IMR-90 (cell line): ENCODE measurements around the gene TDRD3. TPM values are rescaled to one million over a fixed set of nuclear protein-coding genes. Genes with fewer than 3 reads are reported as not detected.

Source experiments
- ATAC-seq: fragments of 200-7000 bp; cut with Tn5 transposase; 2 replicates; pipeline ENCODE4 v1.9.1; 2020; ENCODE audit warnings: low read depth, mild to moderate bottlenecking, moderate library complexity
- BruUV-seq: library from RNA; stranded (reverse); fragments of 400-500 nt; replicated peaks from 2 replicates; lab custom pipeline; 2021; lab: Mats Ljungman, UMichigan
- CTCF ChIA-PET: fragments of 300-600 bp; formaldehyde crosslinking; extraction: SDS; loops from one replicate; lab custom pipeline; 2021; ENCODE audit warnings: antibody characterized with exemption; lab: Yijun Ruan, JAX
- POLR2A ChIA-PET: fragments of 300-600 bp; sonication (Branson Sonifier 250); formaldehyde crosslinking; loops from one replicate; lab custom pipeline; 2022; ENCODE audit warnings: antibody characterized with exemption; ENCODE audit not compliant: unreplicated experiment; lab: Charles Lee
- DNase-seq: peaks from one replicate; pipeline ENCODE4 v3.0.0; 2013
- H2AFZ ChIP-seq: replicated peaks from 2 replicates; pipeline ENCODE3; 2013; ENCODE audit warnings: low read length, mild to moderate bottlenecking; ENCODE audit not compliant: poor library complexity
- H2AK5ac ChIP-seq: 2 replicates; pipeline ENCODE4 v1.6.1; 2013; ENCODE audit warnings: low read depth, low read length, inconsistent platforms
- H2AK9ac ChIP-seq: replicated peaks from 2 replicates; pipeline ENCODE3; 2013; ENCODE audit warnings: mild to moderate bottlenecking, low read depth, low read length, moderate library complexity; ENCODE audit not compliant: poor library complexity
- H2BK120ac ChIP-seq: 2 replicates; pipeline ENCODE4 v1.6.1; 2013; ENCODE audit warnings: low read depth, low read length, inconsistent platforms
- H2BK15ac ChIP-seq: 3 replicates; pipeline ENCODE4 v1.6.1; 2013; ENCODE audit warnings: low read depth, low read length, inconsistent platforms
- H2BK20ac ChIP-seq: 2 replicates; pipeline ENCODE4 v1.6.1; 2013; ENCODE audit warnings: low read depth, mild to moderate bottlenecking, inconsistent platforms, low read length, moderate library complexity
- H2BK5ac ChIP-seq: 2 replicates; pipeline ENCODE4 v1.6.1; 2013; ENCODE audit warnings: mild to moderate bottlenecking, low read depth, low read length, inconsistent platforms; ENCODE audit not compliant: poor library complexity, severe bottlenecking
- H3K14ac ChIP-seq: replicated peaks from 2 replicates; pipeline ENCODE4 v1.6.1; 2013; ENCODE audit warnings: low read depth, low read length, inconsistent platforms
- H3K18ac ChIP-seq: 2 replicates; pipeline ENCODE4 v1.6.1; 2013; ENCODE audit warnings: low read depth, low read length, control low read depth
- H3K23ac ChIP-seq: 2 replicates; pipeline ENCODE4 v1.6.1; 2013; ENCODE audit warnings: low read depth, low read length, inconsistent platforms
- H3K27ac ChIP-seq: 2 replicates; pipeline ENCODE4 v1.5.1; 2013; ENCODE audit warnings: mild to moderate bottlenecking, control low read depth, low read length; ENCODE audit not compliant: insufficient read depth
- H3K27me3 ChIP-seq: 2 replicates; pipeline ENCODE4 v1.6.1; 2013; ENCODE audit warnings: low read length; ENCODE audit not compliant: control insufficient read depth, insufficient read depth
- H3K36me3 ChIP-seq: 2 replicates; pipeline ENCODE4 v1.6.1; 2013; ENCODE audit warnings: low read length, mixed read lengths; ENCODE audit not compliant: control insufficient read depth, insufficient read depth
- H3K4ac ChIP-seq: 2 replicates; pipeline ENCODE4 v1.6.1; 2013; ENCODE audit warnings: low read depth, low read length, inconsistent platforms
- H3K4me1 ChIP-seq: 2 replicates; pipeline ENCODE4 v1.6.1; 2013; ENCODE audit warnings: low read length, mixed read lengths; ENCODE audit not compliant: control insufficient read depth, insufficient read depth
- H3K4me2 ChIP-seq: 2 replicates; pipeline ENCODE4 v1.6.1; 2013; ENCODE audit warnings: low read depth, mild to moderate bottlenecking, control low read depth, low read length, moderate library complexity
- H3K4me3 ChIP-seq: 2 replicates; pipeline ENCODE4 v1.5.1; 2013; ENCODE audit warnings: low read depth, mild to moderate bottlenecking, control low read depth, low read length, moderate library complexity; ENCODE audit not compliant: insufficient read depth
- H3K56ac ChIP-seq: 2 replicates; pipeline ENCODE4 v1.6.1; 2013; ENCODE audit warnings: low read length, inconsistent platforms; ENCODE audit not compliant: insufficient read depth; ENCODE audit errors: extremely low read depth
- H3K79me1 ChIP-seq, 2 experiments: 2 replicates each; pipeline ENCODE4 v1.6.1; 2013; ENCODE audit warnings: low read length in 2 of 2, inconsistent platforms in 1 of 2, low read depth in 1 of 2
- H3K9ac ChIP-seq: 2 replicates; pipeline ENCODE4 v1.6.1; 2013; ENCODE audit warnings: low read depth, low read length, control low read depth
- H3K9me1 ChIP-seq: 2 replicates; pipeline ENCODE4 v1.6.1; 2013; ENCODE audit warnings: low read length, inconsistent platforms; ENCODE audit not compliant: insufficient read depth
- H3K9me3 ChIP-seq: 2 replicates; pipeline ENCODE4 v1.6.1; 2013; ENCODE audit warnings: low read length; ENCODE audit not compliant: control insufficient read depth, insufficient read depth
- H4K20me1 ChIP-seq: 2 replicates; pipeline ENCODE4 v1.6.1; 2013; ENCODE audit warnings: low read length, inconsistent platforms; ENCODE audit not compliant: insufficient read depth
- H4K5ac ChIP-seq: 2 replicates; pipeline ENCODE4 v1.6.1; 2013; ENCODE audit warnings: mild to moderate bottlenecking, low read depth, low read length, control low read depth
- H4K8ac ChIP-seq, 2 experiments: 2 replicates each; pipeline ENCODE4 v1.6.1; 2013; ENCODE audit warnings: low read depth in 2 of 2, low read length in 2 of 2, control low read depth in 1 of 2, inconsistent platforms in 1 of 2
- H4K91ac ChIP-seq: 2 replicates; pipeline ENCODE4 v1.6.1; 2013; ENCODE audit warnings: low read depth, low read length, inconsistent platforms; ENCODE audit not compliant: insufficient read depth
- CEBPB ChIP-seq: IDR thresholded peaks from 2 replicates; pipeline ENCODE4 v1.6.1; 2012; ENCODE audit warnings: low read depth, low read length, improper control_type of control experiment
- CHD1 ChIP-seq: IDR thresholded peaks from 2 replicates; pipeline ENCODE4 v1.6.1; 2012; ENCODE audit warnings: low read depth, low read length, improper control_type of control experiment
- CTCF ChIP-seq: conservative IDR thresholded peaks from 2 replicates; pipeline ENCODE4 v1.5.1; 2012; ENCODE audit warnings: mild to moderate bottlenecking, low read depth, low read length, improper control_type of control experiment
- ELK1 ChIP-seq: fragments of 150-350 bp; IDR thresholded peaks from 2 replicates; pipeline ENCODE4 v1.6.1; 2016; ENCODE audit warnings: low read depth, mild to moderate bottlenecking, low read length, moderate library complexity, borderline replicate concordance
- FOS ChIP-seq: fragments of 150-350 bp; IDR thresholded peaks from 2 replicates; pipeline ENCODE4 v1.6.1; 2016; ENCODE audit warnings: low read depth, low read length
- MAFK ChIP-seq: IDR thresholded peaks from 2 replicates; pipeline ENCODE4 v1.6.1; 2012; ENCODE audit warnings: low read depth, low read length, improper control_type of control experiment
- MAZ ChIP-seq: IDR thresholded peaks from 2 replicates; pipeline ENCODE4 v1.6.1; 2012; ENCODE audit warnings: low read depth, mild to moderate bottlenecking, low read length, improper control_type of control experiment, moderate library complexity, borderline replicate concordance
- MXI1 ChIP-seq: IDR thresholded peaks from 2 replicates; pipeline ENCODE4 v1.6.1; 2012; ENCODE audit warnings: low read depth, mild to moderate bottlenecking, low read length, moderate library complexity, borderline replicate concordance
- NFE2L2 ChIP-seq: fragments of 150-350 bp; IDR thresholded peaks from 2 replicates; pipeline ENCODE4 v1.6.1; 2016; ENCODE audit warnings: low read depth, mild to moderate bottlenecking, low read length
- POLR2A ChIP-seq: IDR thresholded peaks from 2 replicates; pipeline ENCODE4 v1.6.1; 2012; ENCODE audit warnings: mild to moderate bottlenecking, low read depth, low read length
- RAD21 ChIP-seq: IDR thresholded peaks from 2 replicates; pipeline ENCODE4 v1.6.1; 2012; ENCODE audit warnings: low read length, improper control_type of control experiment
- RCOR1 ChIP-seq: IDR thresholded peaks from 2 replicates; pipeline ENCODE4 v1.6.1; 2012; ENCODE audit warnings: mild to moderate bottlenecking, low read length, improper control_type of control experiment; ENCODE audit not compliant: insufficient replicate concordance
- RFX5 ChIP-seq: IDR thresholded peaks from 2 replicates; pipeline ENCODE4 v1.8.0; 2012; ENCODE audit warnings: low read depth, mild to moderate bottlenecking, low read length, moderate library complexity
- SMC3 ChIP-seq: fragments of 150-350 bp; IDR thresholded peaks from 2 replicates; pipeline ENCODE4 v1.6.1; 2016; ENCODE audit warnings: low read depth, mild to moderate bottlenecking, antibody characterized with exemption, low read length, moderate library complexity
- USF2 ChIP-seq: fragments of 150-350 bp; IDR thresholded peaks from 2 replicates; pipeline ENCODE4 v1.6.1; 2017; ENCODE audit warnings: mild to moderate bottlenecking, antibody characterized with exemption, low read length, low read depth
- WGBS, 2 experiments: methylation state at CpG; one replicate each; pipeline versions ENCODE4 v1.1.5 to v1.1.7; 2013; ENCODE audit warnings: missing lambda C conversion rate in 2 of 2; ENCODE audit not compliant: insufficient read length in 1 of 2; ENCODE audit errors: extremely low coverage in 2 of 2; 5-methylcytosine and 5-hydroxymethylcytosine counted together
- dilution Hi-C: fragments of 300-500 bp; cut with HindIII; formaldehyde crosslinking; loops from one replicate; pipeline ENCODE4 v1.14.3; 2018; ENCODE audit warnings: low sequenced_read_pairs; ENCODE audit not compliant: unreplicated experiment
- in situ Hi-C: fragments of 300-500 bp; cut with MboI; formaldehyde crosslinking; loops from 3 replicates; pipeline ENCODE4 v1.14.3; 2019; ENCODE audit warnings: low sequenced_read_pairs, inconsistent platforms, mixed read lengths
- intact Hi-C: fragments of 100-400 bp; cut with micrococcal nuclease; formaldehyde crosslinking; loops from 2 replicates; pipeline ENCODE4 v1.10.0; 2022
- polyA plus RNA-seq, 3 experiments: library from polyadenylated mRNA; depleted of rRNA; stranded (reverse); fragments of >200 nt; gene quantifications; 2 replicates each; pipeline ENCODE4 v1.2.3, GENCODE V29; 2012; ENCODE audit warnings: low replicate concordance in 1 of 3
- total RNA-seq: library from RNA; depleted of rRNA; stranded (reverse); fragments of >200 nt; gene quantifications from 2 replicates; pipeline ENCODE4 v1.2.3, GENCODE V29; 2012

Gene TDRD3
- total and polyA plus RNA-seq, 2 of the 4 experiments (the other 2 are of a cell fraction), result 3.9 to 12.0 TPM

- Histone ChIP-seq H4K20me1 (no peaks in the 10 kb centered on the region), H3K27ac (no peak overlapping the region), H2AK5ac (no peak overlapping the region), H2BK120ac (no peak overlapping the region), H3K56ac (no peak overlapping the region), H3K4me3 (no peak overlapping the region), H2BK5ac (no peak overlapping the region), H3K4me2 (no peak overlapping the region), H3K79me1 (no peaks in the 10 kb centered on the region), H3K9me3 (no peaks in the 10 kb centered on the region), H2BK20ac (no peak overlapping the region), H3K36me3 (no peaks in the 10 kb centered on the region), H3K9me1 (no peaks in the 10 kb centered on the region), H2AK9ac (no peak overlapping the region), H4K5ac (no peak overlapping the region), H3K27me3 (no peaks in the 10 kb centered on the region), H3K4me1 (no peaks in the 10 kb centered on the region), H3K14ac (no peak overlapping the region), H3K18ac (no peak overlapping the region), H4K91ac (no peak overlapping the region), H3K9ac (no peak overlapping the region), H3K4ac (no peak overlapping the region), H2AFZ (no peak overlapping the region), H3K23ac (no peak overlapping the region), H2BK15ac (no peak overlapping the region), H4K8ac (no peak overlapping the region)
- DNase-seq (no peak), ATAC-seq (no peak)
- in situ Hi-C loops, result loop anchor here (25.0 kb wide), 1 partner anchor 795 kb away; no protein-coding TSS in a partner anchor
- intact Hi-C loops, result no loop called here
- dilution Hi-C loops, result no loop called here
- POLR2A ChIA-PET, result no interaction called here
- BruUV-seq, result no TSS peak
- WGBS, 2 experiments, result 71% methylated on average over 2 of the region's 3 CpGs; no CpG with 5 or more reads in 1 of the 2 experiments
- CTCF ChIA-PET, result interaction anchor here (0.5 kb wide), 1 partner anchor 17 kb away, joined by 3 read pairs; no protein-coding TSS in a partner anchor
- TF ChIP-seq MXI1 (no peak), ELK1 (no peak), FOS (no peak), USF2 (no peak), RCOR1 (no peak), POLR2A (no peak), CHD1 (no peak), CTCF (no peak), SMC3 (no peak), RAD21 (no peak), NFE2L2 (no peak), CEBPB (no peak), MAZ (no peak), MAFK (no peak), RFX5 (no peak)
These were observed 70.1 kb downstream of the TDRD3 start for GRCh38 chr13:60467098-60467497.
